ENCODE data around the gene ENPP1. TPM values are rescaled to one million over a fixed set of nuclear protein-coding genes. Genes with fewer than 3 reads are reported as not detected.

Gene ENPP1
- total RNA-seq, 2 experiments from 2014 or later: 0.34 TPM; not detected in 1

GRCh38 chr6:131851049-131851769, 43.4 kb downstream of the ENPP1 start:
- Histone ChIP-seq H3K9me2 (ENCODE audit: insufficient read depth, low read length) (no peaks in the 10 kb centered on the region), H2AFZ (ENCODE audit: low read length) (no peak overlapping the region), H3K9me3 (ENCODE audit: low read length) (no peaks in the 10 kb centered on the region), H3K4me2 (ENCODE audit: low read length) (no peak overlapping the region), H3K4me3 (ENCODE audit: low read depth, low read length, poor library complexity, severe bottlenecking) (no peak overlapping the region), H4K20me1 (ENCODE audit: insufficient read depth, low read length) (no peaks in the 10 kb centered on the region), H3K4me1 (ENCODE audit: insufficient read depth, low read length, poor library complexity, severe bottlenecking) (no peaks in the 10 kb centered on the region), H3K36me3 (ENCODE audit: insufficient read depth, low read length) (no peaks in the 10 kb centered on the region), H3K27ac (ENCODE audit: low read depth, low read length, poor library complexity, severe bottlenecking) (no peak overlapping the region), H3K79me2 (ENCODE audit: insufficient read depth, low read depth, low read length) (no peaks in the 10 kb centered on the region)
- TF ChIP-seq, protein P1, sequence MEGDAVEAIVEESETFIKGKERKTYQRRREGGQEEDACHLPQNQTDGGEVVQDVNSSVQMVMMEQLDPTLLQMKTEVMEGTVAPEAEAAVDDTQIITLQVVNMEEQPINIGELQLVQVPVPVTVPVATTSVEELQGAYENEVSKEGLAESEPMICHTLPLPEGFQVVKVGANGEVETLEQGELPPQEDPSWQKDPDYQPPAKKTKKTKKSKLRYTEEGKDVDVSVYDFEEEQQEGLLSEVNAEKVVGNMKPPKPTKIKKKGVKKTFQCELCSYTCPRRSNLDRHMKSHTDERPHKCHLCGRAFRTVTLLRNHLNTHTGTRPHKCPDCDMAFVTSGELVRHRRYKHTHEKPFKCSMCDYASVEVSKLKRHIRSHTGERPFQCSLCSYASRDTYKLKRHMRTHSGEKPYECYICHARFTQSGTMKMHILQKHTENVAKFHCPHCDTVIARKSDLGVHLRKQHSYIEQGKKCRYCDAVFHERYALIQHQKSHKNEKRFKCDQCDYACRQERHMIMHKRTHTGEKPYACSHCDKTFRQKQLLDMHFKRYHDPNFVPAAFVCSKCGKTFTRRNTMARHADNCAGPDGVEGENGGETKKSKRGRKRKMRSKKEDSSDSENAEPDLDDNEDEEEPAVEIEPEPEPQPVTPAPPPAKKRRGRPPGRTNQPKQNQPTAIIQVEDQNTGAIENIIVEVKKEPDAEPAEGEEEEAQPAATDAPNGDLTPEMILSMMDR (conservative IDR thresholded peaks at IDR 0.05; ENCODE audit: low read length): no peak
- TF ChIP-seq EZH2phosphoT487 (IDR thresholded peaks at IDR 0.05; ENCODE audit: borderline replicate concordance, low read depth, low read length): no peak
- BruUV-seq (replicated peaks): no TSS peak
- CTCF ChIA-PET (ENCODE audit: unreplicated experiment): no interaction called here
- intact Hi-C loops (cut with micrococcal nuclease; ENCODE audit: unreplicated experiment): no loop called here
- no peak for DNase-seq (ENCODE audit: low spot score)
- POLR2A ChIA-PET: no interaction called here

- Histone ChIP-seq H3K4me1 (ENCODE audit: insufficient read depth, low read length, poor library complexity, severe bottlenecking) (no peaks in the 10 kb centered on the region), H3K9me3 (ENCODE audit: low read length) (no peaks in the 10 kb centered on the region), H3K4me3 (ENCODE audit: low read depth, low read length, poor library complexity, severe bottlenecking) (no peak overlapping the region), H3K9me2 (ENCODE audit: insufficient read depth, low read length) (no peaks in the 10 kb centered on the region), H3K79me2 (ENCODE audit: insufficient read depth, low read depth, low read length) (no peaks in the 10 kb centered on the region), H3K36me3 (ENCODE audit: insufficient read depth, low read length) (no peaks in the 10 kb centered on the region), H4K20me1 (ENCODE audit: insufficient read depth, low read length) (no peaks in the 10 kb centered on the region), H2AFZ (ENCODE audit: low read length) (no peak overlapping the region), H3K27ac (ENCODE audit: low read depth, low read length, poor library complexity, severe bottlenecking) (no peak overlapping the region), H3K4me2 (ENCODE audit: low read length) (no peak overlapping the region)
- DNase-seq (ENCODE audit: low spot score): no peak
- CTCF ChIA-PET (ENCODE audit: unreplicated experiment): no interaction called here
- POLR2A ChIA-PET: interaction anchor here (1.3 kb wide), 1 partner anchor 11 kb away, joined by 4 read pairs; no protein-coding TSS in a partner anchor
- intact Hi-C loops (cut with micrococcal nuclease; ENCODE audit: unreplicated experiment): no loop called here
- TF ChIP-seq, protein P1 (conservative IDR thresholded peaks at IDR 0.05; ENCODE audit: low read length): no peak
- TF ChIP-seq EZH2phosphoT487 (IDR thresholded peaks at IDR 0.05; ENCODE audit: borderline replicate concordance, low read depth, low read length): no peak
- BruUV-seq (replicated peaks): no TSS peak
Observed at GRCh38 chr6:131852200-131852599, 44.4 kb downstream of the ENPP1 start.

DNA sequence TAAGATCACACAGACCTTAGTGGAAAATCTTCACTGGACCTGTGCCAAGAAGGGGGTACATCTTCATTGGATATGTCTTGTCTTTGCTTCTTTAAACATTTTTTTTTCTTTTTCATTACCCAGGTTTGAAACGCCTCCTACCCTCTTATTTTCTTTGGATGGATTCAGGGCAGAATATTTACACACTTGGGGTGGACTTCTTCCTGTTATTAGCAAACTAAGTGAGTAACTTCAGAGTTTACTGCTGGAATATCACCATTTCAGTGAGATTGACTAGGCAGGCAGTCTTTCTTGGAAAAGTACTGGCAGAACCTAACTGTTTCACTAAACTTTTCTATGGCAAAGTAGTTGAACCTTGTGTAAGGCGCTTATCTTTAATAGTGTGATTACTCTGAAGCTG, 47.0 kb downstream of the ENPP1 start:
- intact Hi-C loops (cut with micrococcal nuclease; ENCODE audit: unreplicated experiment): no loop called here
- TF ChIP-seq EZH2phosphoT487 (IDR thresholded peaks at IDR 0.05; ENCODE audit: borderline replicate concordance, low read depth, low read length): no peak
- TF ChIP-seq, protein P1 (conservative IDR thresholded peaks at IDR 0.05; ENCODE audit: low read length): no peak
- Histone ChIP-seq H3K9me3 (ENCODE audit: low read length) (no peaks in the 10 kb centered on the region), H3K4me1 (ENCODE audit: insufficient read depth, low read length, poor library complexity, severe bottlenecking) (no peaks in the 10 kb centered on the region), H3K79me2 (ENCODE audit: insufficient read depth, low read depth, low read length) (no peaks in the 10 kb centered on the region), H3K36me3 (ENCODE audit: insufficient read depth, low read length) (no peaks in the 10 kb centered on the region), H3K27ac (ENCODE audit: low read depth, low read length, poor library complexity, severe bottlenecking) (no peak overlapping the region), H3K4me3 (ENCODE audit: low read depth, low read length, poor library complexity, severe bottlenecking) (no peak overlapping the region), H3K4me2 (ENCODE audit: low read length) (no peak overlapping the region), H3K9me2 (ENCODE audit: insufficient read depth, low read length) (no peaks in the 10 kb centered on the region), H2AFZ (ENCODE audit: low read length) (no peak overlapping the region), H4K20me1 (ENCODE audit: insufficient read depth, low read length) (no peaks in the 10 kb centered on the region)
- no TSS peak for BruUV-seq (replicated peaks)
- POLR2A ChIA-PET: no interaction called here
- DNase-seq (ENCODE audit: low spot score): no peak
- CTCF ChIA-PET (ENCODE audit: unreplicated experiment): no interaction called here

Data from OCI-LY7 (cell line).